ENCODE data around the gene DR1.

GRCh38 chr1:93348104-93348728 is 2.5 kb downstream of the DR1 start:
- TF ChIP-seq CTCF (IDR thresholded peaks at IDR 0.05) (no peak), POLR2A (IDR thresholded peaks at IDR 0.05) (no peak)

All from right lobe of liver (tissue), 4 donors.